GM20000 (cell line): ENCODE results near the gene DPP7.

Experiments
- DNase-seq: peaks from one replicate; pipeline ENCODE4 v3.0.0; 2012; ENCODE audit warnings: low spot score
- CTCF ChIP-seq: IDR thresholded peaks from 2 replicates; pipeline ENCODE4 v1.5.1; 2012; ENCODE audit warnings: mild to moderate bottlenecking, control low read depth; ENCODE audit errors: extremely low read depth, missing control alignments

DPP7 gene

GRCh38 chr9:137160054-137160425 is 45.5 kb upstream of the DPP7 start:
- DNase-seq, result no peak
- no peak for TF ChIP-seq CTCF

GRCh38 chr9:137159105-137160053 is 44.8 kb upstream of the DPP7 start:
- no peak for DNase-seq
- TF ChIP-seq CTCF, result no peak

- DNase-seq, result no peak
- TF ChIP-seq CTCF, result no peak
These were observed 44.1 kb upstream of the DPP7 start for GRCh38 chr9:137158625-137159024.

- TF ChIP-seq CTCF, result no peak
- DNase-seq, result no peak
These were observed 43.3 kb upstream of the DPP7 start for GRCh38 chr9:137157618-137158415.

GRCh38 chr9:137156567-137157375 is 42.2 kb upstream of the DPP7 start:
- DNase-seq, result peak; percentile 87
- TF ChIP-seq CTCF, result no peak

GRCh38 chr9:137152844-137153405 is 38.4 kb upstream of the DPP7 start:
- no peak for DNase-seq

More at GRCh38 chr9:137152844-137153405, 38.4 kb upstream of the DPP7 start:
- TF ChIP-seq CTCF, result no peak
